Activated CD8-positive, alpha-beta T cell treated with anti-CD3 and anti-CD28 coated beads for 36 hours (primary cell): ENCODE results near the gene ANKRD28. TPM values are rescaled to one million over a fixed set of nuclear protein-coding genes. Genes with fewer than 3 reads are reported as not detected.

Experiments
- ATAC-seq: fragments of 200-7000 bp; cut with Tn5 transposase; one replicate; pipeline ENCODE4 v1.10.0; 2021; ENCODE audit warnings: mild to moderate bottlenecking, moderate library complexity
- CTCF ChIA-PET: fragments of 350-600 bp; sonication (Branson Sonifier 250); formaldehyde crosslinking; loops from one replicate; lab custom pipeline; 2021; ENCODE audit warnings: antibody characterized with exemption; lab: Charles Lee
- POLR2A ChIA-PET: fragments of 350-600 bp; sonication (Branson Sonifier 250); formaldehyde crosslinking; loops from one replicate; lab custom pipeline; 2021; ENCODE audit warnings: antibody characterized with exemption; lab: Charles Lee
- DNase-seq: peaks from one replicate; pipeline ENCODE4 v3.0.0-alpha.2; 2020
- H3K27ac Mint-ChIP-seq: one replicate; pipeline ENCODE4 v1.8.0; 2021; ENCODE audit warnings: mild to moderate bottlenecking, mixed read lengths
- H3K27me3 Mint-ChIP-seq: one replicate; pipeline ENCODE4 v1.8.0; 2021; ENCODE audit warnings: mixed read lengths
- H3K36me3 Mint-ChIP-seq: one replicate; pipeline ENCODE4 v1.8.0; 2021; ENCODE audit warnings: low read depth, mixed read lengths
- H3K4me1 Mint-ChIP-seq: one replicate; pipeline ENCODE4 v1.8.0; 2021; ENCODE audit warnings: low read depth, mixed read lengths
- H3K4me3 Mint-ChIP-seq: one replicate; pipeline ENCODE4 v1.8.0; 2021; ENCODE audit warnings: mild to moderate bottlenecking, moderate library complexity, mixed read lengths
- H3K9me3 Mint-ChIP-seq: one replicate; pipeline ENCODE4 v1.8.0; 2021; ENCODE audit warnings: mixed read lengths
- intact Hi-C: fragments of 100-400 bp; cut with micrococcal nuclease; formaldehyde crosslinking; loops from one replicate; pipeline ENCODE4 v1.10.0; 2022
- total RNA-seq, 2 experiments: library from RNA; stranded (reverse); gene quantifications; one replicate each; pipeline ENCODE4 v1.2.3, GENCODE V29; 2021
- TF ChIP-seq, protein P1 (sequence below): fragments of 200-600 bp; IDR thresholded peaks from one replicate; pipeline ENCODE4 v1.8.0; 2022; ENCODE audit warnings: antibody characterized with exemption, mild to moderate bottlenecking

Gene ANKRD28
- total RNA-seq, 2 experiments from 2014 or later, result 32.9 to 35.3 TPM

DNA sequence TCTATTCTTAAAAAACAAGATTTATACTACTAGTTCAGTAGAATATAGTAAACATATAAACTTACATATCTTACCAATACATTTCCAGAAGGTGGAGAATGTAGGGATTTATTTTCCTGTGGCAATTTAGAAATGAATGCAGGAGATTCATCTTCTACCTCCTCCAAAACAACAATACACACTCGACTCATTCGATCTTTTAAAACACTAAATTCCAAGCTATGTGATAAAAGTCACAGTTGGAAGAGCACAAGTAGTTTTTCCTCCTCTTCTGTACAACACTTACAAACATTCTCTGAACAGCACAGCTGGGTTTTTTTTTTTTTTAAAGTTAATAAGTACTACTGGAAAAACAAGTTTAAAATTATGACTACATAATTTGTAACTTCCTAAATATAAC lies 1.4 kb downstream of the ANKRD28 start:
- peak overlapping the region; percentile 89 for H3K27ac Mint-ChIP-seq
- POLR2A ChIA-PET, result interaction anchor here (1.3 to 1.8 kb wide), 2 partner anchors 10 to 17 kb away, joined by 3 to 4 read pairs; no protein-coding TSS in a partner anchor
- DNase-seq (no peak), ATAC-seq (no peak)
- TF ChIP-seq, protein P1, sequence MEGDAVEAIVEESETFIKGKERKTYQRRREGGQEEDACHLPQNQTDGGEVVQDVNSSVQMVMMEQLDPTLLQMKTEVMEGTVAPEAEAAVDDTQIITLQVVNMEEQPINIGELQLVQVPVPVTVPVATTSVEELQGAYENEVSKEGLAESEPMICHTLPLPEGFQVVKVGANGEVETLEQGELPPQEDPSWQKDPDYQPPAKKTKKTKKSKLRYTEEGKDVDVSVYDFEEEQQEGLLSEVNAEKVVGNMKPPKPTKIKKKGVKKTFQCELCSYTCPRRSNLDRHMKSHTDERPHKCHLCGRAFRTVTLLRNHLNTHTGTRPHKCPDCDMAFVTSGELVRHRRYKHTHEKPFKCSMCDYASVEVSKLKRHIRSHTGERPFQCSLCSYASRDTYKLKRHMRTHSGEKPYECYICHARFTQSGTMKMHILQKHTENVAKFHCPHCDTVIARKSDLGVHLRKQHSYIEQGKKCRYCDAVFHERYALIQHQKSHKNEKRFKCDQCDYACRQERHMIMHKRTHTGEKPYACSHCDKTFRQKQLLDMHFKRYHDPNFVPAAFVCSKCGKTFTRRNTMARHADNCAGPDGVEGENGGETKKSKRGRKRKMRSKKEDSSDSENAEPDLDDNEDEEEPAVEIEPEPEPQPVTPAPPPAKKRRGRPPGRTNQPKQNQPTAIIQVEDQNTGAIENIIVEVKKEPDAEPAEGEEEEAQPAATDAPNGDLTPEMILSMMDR, result no peak
- peaks cover 23% of the 10 kb centered on the region for H3K36me3 Mint-ChIP-seq
- intact Hi-C loops, result loop anchor here (5.0 kb wide), 1 partner anchor 159 kb away; no protein-coding TSS in a partner anchor
- CTCF ChIA-PET, result interaction anchor here (1.9 kb wide), 1 partner anchor 20 kb away, joined by 5 read pairs; no protein-coding TSS in a partner anchor
- peaks cover 6% of the 10 kb centered on the region for H3K9me3 Mint-ChIP-seq
- peak overlapping the region; percentile 74 for H3K4me3 Mint-ChIP-seq
- peaks cover 71% of the 10 kb centered on the region for H3K4me1 Mint-ChIP-seq
- H3K27me3 Mint-ChIP-seq, result no peaks in the 10 kb centered on the region

DNA sequence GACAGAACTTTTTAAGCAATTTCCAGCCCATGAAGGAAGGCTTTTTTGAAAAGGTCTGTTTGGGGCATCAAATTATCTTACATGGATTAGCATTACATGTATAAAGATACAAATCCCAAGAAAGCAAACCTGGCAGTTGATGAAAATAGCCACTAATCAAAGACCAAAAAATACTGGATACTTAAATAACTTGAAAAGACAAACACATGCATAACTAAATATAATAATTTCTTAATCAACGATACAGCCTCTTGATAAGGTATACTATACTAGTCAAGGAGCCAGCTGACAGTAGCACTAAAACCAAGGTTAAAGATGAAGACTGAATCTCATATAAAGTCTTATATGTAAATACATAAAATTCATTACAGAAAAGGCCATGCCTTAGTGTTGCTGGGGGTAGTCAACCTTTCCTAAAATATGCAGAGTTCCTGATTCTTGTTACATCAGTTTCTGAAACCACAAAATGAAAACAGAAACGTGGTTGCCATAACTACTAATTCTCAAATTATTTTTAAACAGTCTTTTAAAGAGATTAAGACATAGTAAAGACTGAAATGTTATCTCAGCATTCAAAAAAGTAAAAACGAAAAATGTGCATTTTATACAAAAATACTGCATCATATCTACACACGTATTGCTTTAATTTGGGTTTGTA lies 2.0 kb downstream of the ANKRD28 start:
- CTCF ChIA-PET, result no interaction called here
- Mint-ChIP-seq H3K9me3 (peaks cover 7% of the 10 kb centered on the region), H3K27ac (peak overlapping the region; percentile 80), H3K27me3 (no peaks in the 10 kb centered on the region), H3K4me3 (peak overlapping the region; percentile 74), H3K36me3 (peaks cover 28% of the 10 kb centered on the region), H3K4me1 (peaks cover 68% of the 10 kb centered on the region)
- TF ChIP-seq, protein P1, result no peak
- POLR2A ChIA-PET, result no interaction called here
- DNase-seq (peak; percentile 26), ATAC-seq (peak; percentile 10)
- intact Hi-C loops, result loop anchor here (5.0 kb wide), 1 partner anchor 158 kb away; no protein-coding TSS in a partner anchor

DNA sequence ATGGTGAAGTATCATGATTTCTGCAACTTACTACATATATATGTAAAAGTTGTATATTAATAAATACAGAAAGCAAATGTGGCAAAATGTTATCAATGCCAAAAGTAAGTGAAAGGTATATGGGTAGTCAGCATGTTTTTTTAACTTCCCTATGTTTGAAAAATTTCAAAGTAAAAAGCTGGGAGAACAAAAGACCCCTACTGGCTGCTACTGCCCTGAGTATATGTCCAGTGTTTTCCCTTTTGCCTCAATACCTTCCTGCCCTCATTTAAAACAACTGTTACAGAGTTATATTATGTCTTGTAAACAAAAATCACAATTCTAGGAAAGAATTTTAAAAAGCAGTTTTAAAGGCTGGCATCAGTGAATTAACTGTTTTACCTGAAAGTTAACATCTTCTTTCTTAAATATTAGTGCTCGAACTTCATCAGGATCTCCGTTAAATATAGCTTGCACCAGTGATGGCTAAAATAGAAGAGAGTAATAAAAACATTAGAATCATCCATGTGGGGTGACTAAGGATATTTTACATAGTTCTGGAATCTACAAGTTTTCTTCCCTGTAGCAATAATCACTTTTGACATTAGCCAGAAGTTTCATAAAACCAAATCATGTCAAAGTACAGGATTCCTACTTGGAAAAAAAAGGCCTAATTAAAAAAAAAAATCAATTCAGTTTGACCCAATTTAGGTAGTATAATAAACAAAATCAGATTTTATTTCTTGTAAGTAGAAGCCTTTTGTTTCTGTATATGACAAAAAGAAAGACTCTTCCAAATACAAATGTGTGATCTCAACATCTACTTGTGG lies 2.7 kb downstream of the ANKRD28 start:
- Mint-ChIP-seq H3K4me3 (peak overlapping the region; percentile 74), H3K27me3 (no peaks in the 10 kb centered on the region), H3K27ac (peak overlapping the region; percentile 80), H3K9me3 (peaks cover 7% of the 10 kb centered on the region), H3K4me1 (peaks cover 68% of the 10 kb centered on the region), H3K36me3 (peaks cover 33% of the 10 kb centered on the region)
- intact Hi-C loops, result loop anchor here (5.0 kb wide), 1 partner anchor 158 kb away; no protein-coding TSS in a partner anchor
- TF ChIP-seq, protein P1, result no peak
- DNase-seq (no peak), ATAC-seq (no peak)
- POLR2A ChIA-PET, result no interaction called here
- CTCF ChIA-PET, result no interaction called here

GRCh38 chr3:15794303-15794771 lies 3.4 kb downstream of the ANKRD28 start:
- peaks cover 7% of the 10 kb centered on the region for H3K9me3 Mint-ChIP-seq
- peaks cover 35% of the 10 kb centered on the region for H3K36me3 Mint-ChIP-seq
- peak; percentile 41 for DNase-seq
- H3K4me1 Mint-ChIP-seq, result peaks cover 63% of the 10 kb centered on the region
- CTCF ChIA-PET, result no interaction called here
- peak overlapping the region; percentile 80 for H3K27ac Mint-ChIP-seq
- peak overlapping the region; percentile 41 for H3K4me3 Mint-ChIP-seq
- intact Hi-C loops, result no loop called here
- no peaks in the 10 kb centered on the region for H3K27me3 Mint-ChIP-seq
- peak; percentile 28 for ATAC-seq
- TF ChIP-seq, protein P1, result no peak
- POLR2A ChIA-PET, result no interaction called here
